Loucy (cell line): ENCODE measurements around the gene HSD3B7.

ENCODE experiments used
- H2AFZ ChIP-seq: fragments of 200-600 bp; sonication (generic); 2 replicates; pipeline ENCODE4 v1.6.0; 2016; ENCODE audit warnings: antibody characterized with exemption, mild to moderate bottlenecking, low read length, moderate library complexity
- H3F3A ChIP-seq: fragments of 200-600 bp; 2 replicates; pipeline ENCODE4 v1.6.0; 2016; ENCODE audit warnings: antibody characterized with exemption, low read depth, mild to moderate bottlenecking
- H3K27me3 ChIP-seq: fragments of 200-600 bp; sonication (generic); 2 replicates; pipeline ENCODE4 v1.6.1; 2014; ENCODE audit warnings: low read length, mild to moderate bottlenecking; ENCODE audit not compliant: insufficient read depth, poor library complexity, severe bottlenecking
- H3K36me3 ChIP-seq: fragments of 200-600 bp; sonication (generic); 2 replicates; pipeline ENCODE4 v1.6.1; 2016; ENCODE audit warnings: low read length; ENCODE audit not compliant: insufficient read depth
- H3K4me1 ChIP-seq: fragments of 200-600 bp; sonication (generic); 2 replicates; pipeline ENCODE4 v1.5.1; 2014; ENCODE audit warnings: low read length, mild to moderate bottlenecking; ENCODE audit not compliant: insufficient read depth, poor library complexity, severe bottlenecking
- H3K4me2 ChIP-seq: fragments of 200-600 bp; sonication (generic); 2 replicates; pipeline ENCODE4 v1.6.0; 2014; ENCODE audit warnings: antibody characterized with exemption, low read length, low read depth, mild to moderate bottlenecking; ENCODE audit not compliant: poor library complexity, severe bottlenecking
- H3K4me3 ChIP-seq: fragments of 200-600 bp; sonication (generic); 2 replicates; pipeline ENCODE4 v1.5.1; 2014; ENCODE audit warnings: low read length, mild to moderate bottlenecking, mixed read lengths; ENCODE audit not compliant: poor library complexity, severe bottlenecking
- H3K79me2 ChIP-seq: fragments of 200-600 bp; sonication (generic); 2 replicates; pipeline ENCODE4 v1.6.1; 2014; ENCODE audit warnings: low read length; ENCODE audit not compliant: insufficient read depth
- H3K9ac ChIP-seq: fragments of 200-600 bp; sonication (generic); 2 replicates; pipeline ENCODE4 v1.6.0; 2014; ENCODE audit warnings: mild to moderate bottlenecking, low read depth, low read length, moderate library complexity; ENCODE audit not compliant: poor library complexity, severe bottlenecking
- H3K9me2 ChIP-seq: fragments of 200-600 bp; sonication (generic); replicated peaks from 2 replicates; pipeline ENCODE4 v1.6.1; 2016; ENCODE audit warnings: low read depth, low read length, mixed read lengths
- H3K9me3 ChIP-seq: fragments of 200-600 bp; sonication (generic); 2 replicates; pipeline ENCODE4 v1.6.1; 2014; ENCODE audit warnings: mild to moderate bottlenecking, antibody characterized with exemption, low read length, low read depth; ENCODE audit not compliant: insufficient read depth
- H4K20me1 ChIP-seq: fragments of 200-600 bp; sonication (generic); 2 replicates; pipeline ENCODE4 v1.6.0; 2014; ENCODE audit warnings: antibody characterized with exemption, low read length, mild to moderate bottlenecking; ENCODE audit not compliant: insufficient read depth, poor library complexity, severe bottlenecking
- EZH2phosphoT487 ChIP-seq: fragments of 200-600 bp; IDR thresholded peaks from 2 replicates; pipeline ENCODE4 v1.6.1; 2018; ENCODE audit warnings: antibody characterized with exemption, mild to moderate bottlenecking, moderate library complexity, borderline replicate concordance
- TF ChIP-seq, protein P1 (sequence below): fragments of 200-600 bp; sonication (generic); conservative IDR thresholded peaks from 2 replicates; pipeline ENCODE4 v1.5.1; 2014; ENCODE audit warnings: mild to moderate bottlenecking, antibody characterized with exemption, low read length

The HSD3B7 gene

DNA sequence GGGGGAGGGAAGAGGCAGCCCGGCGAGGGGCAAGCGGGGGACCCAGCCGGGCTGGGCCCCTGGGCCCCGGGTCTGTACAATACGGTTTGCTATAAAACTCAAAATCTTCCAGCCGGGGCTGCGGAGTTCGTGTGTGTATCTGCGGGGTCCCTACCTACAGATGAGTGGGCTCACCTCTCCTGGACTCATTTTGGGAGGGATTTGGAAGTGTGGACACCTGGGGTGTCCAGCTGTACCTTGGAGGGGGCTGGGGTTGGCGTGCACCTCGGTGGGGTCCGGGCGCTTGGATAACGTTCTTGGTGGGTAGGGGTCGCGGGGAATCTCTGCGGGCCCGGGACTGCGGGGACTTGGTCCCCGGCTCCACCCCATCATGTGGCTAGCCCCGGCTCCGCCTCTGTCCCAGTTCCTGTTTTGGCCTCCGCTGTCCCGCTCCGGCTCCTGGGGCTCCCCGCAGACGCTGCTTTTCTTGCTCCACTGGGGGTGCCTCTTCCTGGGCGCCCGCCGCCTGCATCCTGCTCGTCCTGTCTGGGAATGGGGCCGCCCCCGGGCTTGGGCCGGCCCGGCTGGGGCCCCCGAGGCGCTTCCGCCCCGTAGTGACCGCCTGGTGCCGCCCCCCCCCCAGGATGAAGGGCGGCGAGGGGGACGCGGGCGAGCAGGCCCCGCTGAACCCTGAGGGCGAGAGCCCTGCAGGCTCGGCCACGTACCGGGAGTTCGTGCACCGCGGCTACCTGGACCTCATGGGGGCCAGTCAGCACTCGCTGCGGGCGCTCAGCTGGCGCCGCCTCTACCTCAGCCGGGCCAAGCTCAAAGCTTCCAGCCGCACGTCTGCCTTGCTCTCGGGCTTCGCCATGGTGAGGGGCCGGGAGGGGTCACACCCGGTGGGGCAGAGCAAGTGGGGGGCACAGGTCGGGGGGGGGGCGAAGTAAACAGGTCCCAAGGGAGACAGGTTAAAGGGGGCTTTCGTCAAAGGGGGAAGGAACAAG lies 36.0 kb upstream of the HSD3B7 start, which contains the start of gene ORAI3:
TSS of gene ORAI3 (plus strand) at position 402 of the 983 bp plus-strand sequence. CDS start at position 624, 222 bp downstream.
- Histone ChIP-seq H3K9me2 (no peaks in the 10 kb centered on the region), H3F3A (no peaks in the 10 kb centered on the region), H3K4me2 (peak within 1 kb of the TSS; percentile 84), H3K79me2 (peaks cover 23% of the 10 kb centered on the region), H3K36me3 (peaks cover 14% of the 10 kb centered on the region; the same call in 1 of the 2 replicates), H3K27me3 (peaks cover 7% of the 10 kb centered on the region), H3K9ac (peak within 1 kb of the TSS; percentile 99), H3K9me3 (no peaks in the 10 kb centered on the region), H2AFZ (0 out of 2 replicates have a peak within 1 kb of the TSS, but pooled peaks have one; percentile 25), H3K4me3 (peak within 1 kb of the TSS; percentile 90), H4K20me1 (peaks cover 3% of the 10 kb centered on the region), H3K4me1 (peaks cover 25% of the 10 kb centered on the region)
- no peak for TF ChIP-seq EZH2phosphoT487
- TF ChIP-seq, protein P1, sequence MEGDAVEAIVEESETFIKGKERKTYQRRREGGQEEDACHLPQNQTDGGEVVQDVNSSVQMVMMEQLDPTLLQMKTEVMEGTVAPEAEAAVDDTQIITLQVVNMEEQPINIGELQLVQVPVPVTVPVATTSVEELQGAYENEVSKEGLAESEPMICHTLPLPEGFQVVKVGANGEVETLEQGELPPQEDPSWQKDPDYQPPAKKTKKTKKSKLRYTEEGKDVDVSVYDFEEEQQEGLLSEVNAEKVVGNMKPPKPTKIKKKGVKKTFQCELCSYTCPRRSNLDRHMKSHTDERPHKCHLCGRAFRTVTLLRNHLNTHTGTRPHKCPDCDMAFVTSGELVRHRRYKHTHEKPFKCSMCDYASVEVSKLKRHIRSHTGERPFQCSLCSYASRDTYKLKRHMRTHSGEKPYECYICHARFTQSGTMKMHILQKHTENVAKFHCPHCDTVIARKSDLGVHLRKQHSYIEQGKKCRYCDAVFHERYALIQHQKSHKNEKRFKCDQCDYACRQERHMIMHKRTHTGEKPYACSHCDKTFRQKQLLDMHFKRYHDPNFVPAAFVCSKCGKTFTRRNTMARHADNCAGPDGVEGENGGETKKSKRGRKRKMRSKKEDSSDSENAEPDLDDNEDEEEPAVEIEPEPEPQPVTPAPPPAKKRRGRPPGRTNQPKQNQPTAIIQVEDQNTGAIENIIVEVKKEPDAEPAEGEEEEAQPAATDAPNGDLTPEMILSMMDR = no peak

DNA sequence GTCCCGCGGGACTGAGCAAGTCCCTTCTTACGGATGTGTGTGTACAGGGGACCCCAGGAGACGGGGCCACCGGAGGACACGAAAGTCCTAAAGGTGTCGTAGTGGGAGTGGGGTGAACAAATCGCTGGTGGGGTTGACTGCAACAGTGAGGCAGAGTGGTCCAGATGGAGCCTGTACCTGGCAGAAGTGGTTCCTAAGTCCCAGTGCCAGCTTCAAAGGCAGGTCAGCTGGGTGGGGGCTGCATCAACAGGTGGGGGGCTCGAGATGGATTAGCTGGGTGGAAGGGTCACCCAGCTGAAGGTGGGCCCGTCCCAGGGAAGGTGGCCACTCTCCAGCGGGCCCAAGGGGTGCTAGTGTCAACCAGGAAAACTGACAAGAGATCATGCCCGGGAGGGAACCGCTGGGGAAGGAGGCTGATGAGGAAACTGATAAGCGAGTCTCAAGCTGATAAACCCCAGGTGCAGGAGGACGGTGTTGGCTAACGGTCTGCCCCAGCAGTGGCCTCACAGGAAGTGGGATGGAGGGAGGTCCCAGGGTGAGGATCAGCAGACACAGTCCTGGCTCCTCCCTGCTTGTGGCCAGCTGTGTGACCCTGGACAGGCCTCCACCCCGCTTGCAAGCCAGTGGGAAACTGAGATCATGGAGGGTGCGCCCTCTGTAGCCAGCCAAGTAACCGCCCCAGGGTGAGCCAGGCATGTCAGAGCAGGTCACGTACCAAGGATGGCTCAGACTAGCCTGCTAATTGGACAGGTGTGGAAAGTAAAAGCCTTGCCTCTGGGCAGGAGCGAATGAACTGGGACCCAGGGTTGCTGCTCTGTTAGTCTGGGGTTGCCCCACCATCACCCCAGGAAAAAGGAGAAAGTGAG lies 35.1 kb upstream of the HSD3B7 start:
- Histone ChIP-seq H3K9me3 (no peaks in the 10 kb centered on the region), H3K9me2 (no peaks in the 10 kb centered on the region), H3K4me3 (peak overlapping the region; percentile 90), H3K9ac (peak overlapping the region; percentile 99), H3F3A (0 out of 2 replicates have a peak, but pooled peaks cover 6% of the 10 kb centered on the region), H4K20me1 (peaks cover 3% of the 10 kb centered on the region), H3K36me3 (peaks cover 6% of the 10 kb centered on the region; the same call in 1 of the 2 replicates), H3K4me2 (peak overlapping the region; percentile 84), H3K27me3 (peaks cover 7% of the 10 kb centered on the region), H3K79me2 (peaks cover 23% of the 10 kb centered on the region), H2AFZ (no peak overlapping the region), H3K4me1 (peaks cover 25% of the 10 kb centered on the region)
- TF ChIP-seq EZH2phosphoT487 = no peak
- TF ChIP-seq, protein P1 = peak; percentile 53

DNA sequence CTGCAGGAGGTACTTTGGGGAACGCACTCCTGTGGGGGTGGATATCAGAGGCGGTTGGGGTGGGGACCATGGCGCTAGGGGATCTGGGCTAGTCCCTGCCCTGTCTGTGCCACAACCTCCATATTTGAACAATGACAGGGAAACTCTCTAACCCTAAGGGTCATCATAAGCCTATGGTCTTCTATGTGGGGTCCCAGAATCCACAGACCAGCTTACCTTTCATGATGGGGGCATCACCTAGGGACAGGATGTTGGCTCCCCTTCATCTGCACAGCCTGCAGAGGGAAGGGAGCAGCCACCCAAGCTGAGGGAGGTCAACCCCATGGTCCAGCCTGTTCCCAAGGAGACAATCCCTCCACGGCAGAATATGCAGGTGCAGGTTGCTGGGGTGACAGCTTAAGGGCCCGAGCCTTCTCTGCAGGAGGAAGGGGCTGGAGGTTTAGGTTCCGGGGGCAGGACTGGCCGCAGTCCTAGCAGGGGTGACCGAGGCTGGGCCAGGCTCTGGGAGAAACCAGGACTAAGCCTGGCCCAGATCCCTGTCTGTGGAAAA lies 34.4 kb upstream of the HSD3B7 start:
- Histone ChIP-seq H3F3A (0 out of 2 replicates have a peak, but pooled peaks cover 6% of the 10 kb centered on the region), H3K9me2 (no peaks in the 10 kb centered on the region), H3K36me3 (peaks cover 4% of the 10 kb centered on the region; the same call in 1 of the 2 replicates), H3K4me1 (peaks cover 25% of the 10 kb centered on the region), H3K9ac (peak overlapping the region; percentile 99), H3K4me3 (peak overlapping the region; percentile 90), H3K79me2 (peaks cover 23% of the 10 kb centered on the region), H3K4me2 (peak overlapping the region; percentile 84), H3K9me3 (no peaks in the 10 kb centered on the region), H4K20me1 (peaks cover 3% of the 10 kb centered on the region), H2AFZ (no peak overlapping the region), H3K27me3 (peaks cover 7% of the 10 kb centered on the region)
- TF ChIP-seq EZH2phosphoT487 = no peak
- TF ChIP-seq, protein P1 = no peak
